ENCODE results near the gene JAZF1. TPM values are rescaled to one million over a fixed set of nuclear protein-coding genes. Genes with fewer than 3 reads are reported as not detected.

The JAZF1 gene
- polyA plus RNA-seq, 1 experiment: 11.6 TPM

DNA sequence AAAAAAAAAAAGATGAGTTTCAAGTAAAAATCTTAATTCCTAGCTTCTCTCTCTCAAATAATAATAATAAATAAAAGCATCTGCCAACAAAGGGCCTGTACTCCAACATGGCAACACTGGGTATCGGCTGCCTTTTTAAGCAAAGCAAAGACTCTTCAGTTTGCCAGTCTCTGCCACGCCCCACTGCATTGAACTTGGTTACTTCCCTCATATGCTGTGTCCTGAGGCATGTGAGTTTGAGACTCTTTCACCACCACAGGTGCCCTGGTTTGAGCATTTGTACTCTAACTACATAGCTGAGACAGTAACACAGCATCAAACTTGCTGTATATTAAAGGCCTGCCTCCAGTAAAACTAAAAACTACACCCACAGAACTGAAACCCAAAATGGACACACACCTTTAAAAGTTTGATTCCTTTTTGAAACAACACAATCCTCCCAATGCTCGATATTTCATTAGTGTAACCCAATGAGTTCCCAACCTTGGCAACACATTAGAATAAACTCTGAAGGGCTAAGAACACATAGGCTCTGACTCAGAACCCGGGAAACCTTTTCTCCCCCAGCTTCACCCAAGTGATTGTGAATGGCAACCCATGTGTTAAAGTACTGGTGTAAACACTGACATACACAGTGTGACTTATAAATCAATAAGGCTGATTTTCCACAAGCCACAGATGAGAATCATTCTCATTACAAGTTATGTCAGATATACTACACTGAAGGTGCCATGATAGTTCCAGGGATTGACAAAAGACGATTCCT is 12.0 kb downstream of the JAZF1 start:
- no peak for DNase-seq (ENCODE audit: low read depth)

DNA sequence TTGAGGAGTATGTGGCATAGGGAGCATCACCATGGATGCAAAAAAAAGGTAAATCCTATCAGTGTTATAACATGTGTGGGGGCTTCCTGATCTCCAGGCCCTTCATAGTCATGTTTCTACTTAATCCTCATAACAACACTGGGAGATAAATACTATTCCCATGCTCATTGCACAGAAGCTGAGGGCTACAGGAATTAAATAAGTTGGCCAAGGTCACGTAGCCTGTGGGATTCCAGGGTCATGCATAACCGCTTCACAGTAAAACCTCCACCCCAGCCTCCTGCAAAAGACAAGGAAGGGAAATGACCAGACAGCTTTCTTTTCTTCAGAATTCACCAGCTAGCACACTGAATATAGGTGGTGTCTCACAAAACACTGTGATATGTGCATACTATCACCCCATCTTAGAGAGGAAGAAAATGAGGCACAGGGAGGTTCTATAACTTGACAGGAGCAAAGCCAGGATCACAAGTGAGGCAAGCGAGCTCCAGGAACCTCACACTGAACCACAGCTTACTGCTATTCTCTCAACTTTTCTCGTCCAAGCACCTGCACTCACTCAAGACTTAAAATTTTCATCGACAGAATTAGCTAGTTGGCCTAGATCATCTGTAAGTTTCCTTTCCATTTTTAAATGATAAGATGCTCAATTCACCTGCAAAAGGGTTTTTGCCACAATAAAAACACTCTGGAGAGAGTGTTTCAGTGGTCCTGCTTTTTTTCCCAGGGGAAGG is 13.4 kb downstream of the JAZF1 start:
- TF ChIP-seq, protein P1, sequence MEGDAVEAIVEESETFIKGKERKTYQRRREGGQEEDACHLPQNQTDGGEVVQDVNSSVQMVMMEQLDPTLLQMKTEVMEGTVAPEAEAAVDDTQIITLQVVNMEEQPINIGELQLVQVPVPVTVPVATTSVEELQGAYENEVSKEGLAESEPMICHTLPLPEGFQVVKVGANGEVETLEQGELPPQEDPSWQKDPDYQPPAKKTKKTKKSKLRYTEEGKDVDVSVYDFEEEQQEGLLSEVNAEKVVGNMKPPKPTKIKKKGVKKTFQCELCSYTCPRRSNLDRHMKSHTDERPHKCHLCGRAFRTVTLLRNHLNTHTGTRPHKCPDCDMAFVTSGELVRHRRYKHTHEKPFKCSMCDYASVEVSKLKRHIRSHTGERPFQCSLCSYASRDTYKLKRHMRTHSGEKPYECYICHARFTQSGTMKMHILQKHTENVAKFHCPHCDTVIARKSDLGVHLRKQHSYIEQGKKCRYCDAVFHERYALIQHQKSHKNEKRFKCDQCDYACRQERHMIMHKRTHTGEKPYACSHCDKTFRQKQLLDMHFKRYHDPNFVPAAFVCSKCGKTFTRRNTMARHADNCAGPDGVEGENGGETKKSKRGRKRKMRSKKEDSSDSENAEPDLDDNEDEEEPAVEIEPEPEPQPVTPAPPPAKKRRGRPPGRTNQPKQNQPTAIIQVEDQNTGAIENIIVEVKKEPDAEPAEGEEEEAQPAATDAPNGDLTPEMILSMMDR (IDR thresholded peaks at IDR 0.05; ENCODE audit: insufficient read depth, low read depth, low read length): no peak
- no peak for DNase-seq (ENCODE audit: low read depth)
- Histone ChIP-seq H3K36me3 (ENCODE audit: control insufficient read depth, insufficient read depth, low read length) (no peaks in the 10 kb centered on the region), H3K27me3 (ENCODE audit: control insufficient read depth, insufficient read depth, low read length) (no peaks in the 10 kb centered on the region), H3K4me3 (ENCODE audit: low read depth, low read length) (no peak overlapping the region)
- ChIA-PET POLR2A (no interaction called here), CTCF (interaction anchor here (0.6 to 0.8 kb wide), 2 partner anchors 74 to 105 kb away, joined by 3 read pairs; no protein-coding TSS in a partner anchor)

More for the DNA sequence above, 12.0 kb downstream of the JAZF1 start:
- no peak overlapping the region for H3K4me3 ChIP-seq (ENCODE audit: low read depth, low read length)
- no peaks in the 10 kb centered on the region for H3K27me3 ChIP-seq (ENCODE audit: control insufficient read depth, insufficient read depth, low read length)
- no peaks in the 10 kb centered on the region for H3K36me3 ChIP-seq (ENCODE audit: control insufficient read depth, insufficient read depth, low read length)
- POLR2A ChIA-PET: no interaction called here
- TF ChIP-seq, protein P1 (IDR thresholded peaks at IDR 0.05; ENCODE audit: insufficient read depth, low read depth, low read length): no peak
- CTCF ChIA-PET: no interaction called here

DNA sequence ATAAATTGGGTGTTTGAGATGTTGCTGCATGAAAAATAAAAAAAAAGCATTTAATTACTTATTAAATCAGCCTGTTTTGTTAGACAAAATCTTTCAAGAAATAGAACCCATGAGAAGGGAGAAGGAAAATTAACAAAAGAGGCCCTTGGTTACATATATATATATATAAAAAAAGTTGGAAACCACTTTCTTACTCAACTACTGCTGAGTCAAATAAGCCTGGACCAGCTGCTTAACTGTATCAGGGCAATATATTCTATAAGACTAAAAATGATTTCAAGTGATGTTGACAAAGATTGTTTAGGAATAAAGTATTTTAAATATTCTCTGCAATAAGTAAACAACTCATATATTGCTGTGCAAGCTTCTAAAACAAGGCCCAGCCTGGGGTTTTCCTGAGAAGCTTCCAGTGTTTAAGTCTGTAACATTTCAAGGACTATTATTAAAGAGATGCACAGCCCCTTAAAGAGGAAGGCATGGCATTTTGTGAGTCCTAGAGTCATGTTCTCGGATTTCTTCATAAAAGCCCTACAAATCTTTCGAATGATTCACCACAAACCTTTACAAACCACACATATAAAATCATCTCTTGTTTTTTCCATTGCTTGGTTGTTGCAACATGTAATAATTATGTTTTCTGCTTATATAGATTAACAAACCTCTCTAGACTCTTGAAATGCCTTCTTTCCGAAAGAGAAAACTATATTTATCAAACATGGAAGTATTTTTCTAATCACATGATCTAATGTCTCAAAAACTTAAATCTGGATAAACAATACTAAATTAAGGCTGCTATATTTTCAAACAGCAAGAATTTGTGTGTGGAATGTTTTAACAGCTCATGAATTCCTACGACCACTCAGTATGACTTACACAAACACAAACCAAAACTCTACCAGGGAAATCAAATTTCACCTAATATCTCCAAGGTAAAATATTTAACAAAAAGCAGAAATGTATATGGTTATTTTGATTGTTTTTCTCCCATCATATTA is 14.3 kb downstream of the JAZF1 start:
- POLR2A ChIA-PET: no interaction called here
- CTCF ChIA-PET: interaction anchor here (0.8 to 1.6 kb wide), 4 partner anchors 9 to 72 kb away, joined by 3 to 7 read pairs (median 3); no protein-coding TSS in a partner anchor

DNA sequence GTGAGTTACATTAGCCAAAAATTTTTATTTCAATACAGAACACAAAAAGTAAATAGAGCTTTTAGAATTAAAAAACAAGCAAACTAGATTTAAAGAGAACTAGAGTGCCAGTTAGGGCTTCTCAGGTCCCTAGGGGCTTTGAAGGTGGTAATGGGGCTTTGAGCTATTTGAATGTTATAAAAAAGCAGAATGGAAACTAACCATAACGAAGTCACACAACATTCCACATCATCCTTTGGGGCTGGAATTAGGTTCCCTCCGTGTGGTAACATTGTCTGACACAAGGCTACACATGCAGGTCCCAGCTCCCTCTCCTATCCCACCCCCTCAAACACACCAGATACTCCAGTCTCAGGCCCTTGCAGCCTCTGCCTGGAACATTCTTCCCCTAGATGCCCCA is 15.3 kb downstream of the JAZF1 start:
- TF ChIP-seq, protein P1 (IDR thresholded peaks at IDR 0.05; ENCODE audit: insufficient read depth, low read depth, low read length): no peak
- no peaks in the 10 kb centered on the region for H3K36me3 ChIP-seq (ENCODE audit: control insufficient read depth, insufficient read depth, low read length)
- ChIA-PET POLR2A (no interaction called here), CTCF (interaction anchor here (0.6 to 1.8 kb wide), 6 partner anchors 10 to 836 kb away, joined by 3 to 7 read pairs (median 4); no protein-coding TSS in a partner anchor)
- H3K4me3 ChIP-seq (ENCODE audit: low read depth, low read length): no peak overlapping the region
- no peaks in the 10 kb centered on the region for H3K27me3 ChIP-seq (ENCODE audit: control insufficient read depth, insufficient read depth, low read length)
- DNase-seq (ENCODE audit: low read depth): no peak

More for the DNA sequence above, 14.3 kb downstream of the JAZF1 start:
- DNase-seq (ENCODE audit: low read depth): peak; percentile 78
- no peaks in the 10 kb centered on the region for H3K36me3 ChIP-seq (ENCODE audit: control insufficient read depth, insufficient read depth, low read length)
- TF ChIP-seq, protein P1 (IDR thresholded peaks at IDR 0.05; ENCODE audit: insufficient read depth, low read depth, low read length): no peak
- no peak overlapping the region for H3K4me3 ChIP-seq (ENCODE audit: low read depth, low read length)
- no peaks in the 10 kb centered on the region for H3K27me3 ChIP-seq (ENCODE audit: control insufficient read depth, insufficient read depth, low read length)

All from BJ (cell line).